HEK293T (cell line): ENCODE data around the gene GPR62.

Source experiments
- CTCF ChIA-PET: fragments of 350-600 bp; formaldehyde crosslinking; extraction: SDS; loops from one replicate; lab custom pipeline; 2021; ENCODE audit warnings: antibody characterized with exemption, inconsistent platforms; lab: Yijun Ruan, JAX
- POLR2A ChIA-PET: fragments of 350-600 bp; formaldehyde crosslinking; extraction: SDS; loops from one replicate; lab custom pipeline; 2020; ENCODE audit warnings: antibody characterized with exemption, inconsistent platforms; lab: Yijun Ruan, JAX
- DNase-seq: peaks from one replicate; pipeline ENCODE4 v3.0.0; 2012; ENCODE audit warnings: mixed read lengths; ENCODE audit errors: extremely low spot score
- ARNT ChIP-seq: fragments of 450-650 bp; IDR thresholded peaks from 2 replicates; pipeline ENCODE4 v1.6.1; 2017; ENCODE audit warnings: mild to moderate bottlenecking
- BHLHE40 ChIP-seq: fragments of 450-650 bp; IDR thresholded peaks from 2 replicates; pipeline ENCODE4 v1.6.1; 2016; ENCODE audit warnings: mild to moderate bottlenecking, moderate library complexity, borderline replicate concordance
- CTBP1 ChIP-seq: fragments of 450-650 bp; IDR thresholded peaks from 2 replicates; pipeline ENCODE4 v1.6.1; 2016; ENCODE audit warnings: borderline replicate concordance
- ELF4 ChIP-seq: fragments of 450-650 bp; IDR thresholded peaks from 2 replicates; pipeline ENCODE4 v1.6.1; 2017; ENCODE audit warnings: antibody characterized with exemption
- FOXA1 ChIP-seq: fragments of 450-650 bp; IDR thresholded peaks from 2 replicates; pipeline ENCODE4 v1.6.1; 2016; ENCODE audit warnings: mild to moderate bottlenecking
- FOXK2 ChIP-seq: fragments of 450-650 bp; IDR thresholded peaks from 2 replicates; pipeline ENCODE4 v1.6.1; 2016; ENCODE audit warnings: mild to moderate bottlenecking
- FOXM1 ChIP-seq: fragments of 450-650 bp; IDR thresholded peaks from 2 replicates; pipeline ENCODE4 v1.6.1; 2017; ENCODE audit warnings: mild to moderate bottlenecking, borderline replicate concordance
- HDGF ChIP-seq: fragments of 450-650 bp; IDR thresholded peaks from 2 replicates; pipeline ENCODE4 v1.6.1; 2017; ENCODE audit warnings: antibody characterized with exemption, borderline replicate concordance
- L3MBTL2 ChIP-seq: fragments of 450-650 bp; conservative IDR thresholded peaks from 2 replicates; pipeline ENCODE4 v1.6.1; 2016; ENCODE audit warnings: mild to moderate bottlenecking
- LEF1 ChIP-seq: fragments of 450-650 bp; IDR thresholded peaks from 2 replicates; pipeline ENCODE4 v1.6.1; 2017; ENCODE audit warnings: mild to moderate bottlenecking, borderline replicate concordance
- NFRKB ChIP-seq: fragments of 450-650 bp; IDR thresholded peaks from 2 replicates; pipeline ENCODE4 v1.6.1; 2016; ENCODE audit warnings: mild to moderate bottlenecking, moderate library complexity
- SP1 ChIP-seq: fragments of 450-650 bp; IDR thresholded peaks from 2 replicates; pipeline ENCODE4 v1.6.1; 2017
- SUZ12 ChIP-seq: fragments of 450-650 bp; IDR thresholded peaks from 2 replicates; pipeline ENCODE4 v1.6.1; 2016; ENCODE audit warnings: mild to moderate bottlenecking
- TARDBP ChIP-seq: fragments of 450-650 bp; IDR thresholded peaks from 2 replicates; pipeline ENCODE4 v1.6.1; 2016
- ZNF384 ChIP-seq: fragments of 450-650 bp; IDR thresholded peaks from 2 replicates; pipeline ENCODE4 v1.6.1; 2016
- TF ChIP-seq, protein P1 (sequence below): fragments of 450-650 bp; IDR thresholded peaks from 2 replicates; pipeline ENCODE4 v1.6.1; 2016

Gene GPR62

DNA sequence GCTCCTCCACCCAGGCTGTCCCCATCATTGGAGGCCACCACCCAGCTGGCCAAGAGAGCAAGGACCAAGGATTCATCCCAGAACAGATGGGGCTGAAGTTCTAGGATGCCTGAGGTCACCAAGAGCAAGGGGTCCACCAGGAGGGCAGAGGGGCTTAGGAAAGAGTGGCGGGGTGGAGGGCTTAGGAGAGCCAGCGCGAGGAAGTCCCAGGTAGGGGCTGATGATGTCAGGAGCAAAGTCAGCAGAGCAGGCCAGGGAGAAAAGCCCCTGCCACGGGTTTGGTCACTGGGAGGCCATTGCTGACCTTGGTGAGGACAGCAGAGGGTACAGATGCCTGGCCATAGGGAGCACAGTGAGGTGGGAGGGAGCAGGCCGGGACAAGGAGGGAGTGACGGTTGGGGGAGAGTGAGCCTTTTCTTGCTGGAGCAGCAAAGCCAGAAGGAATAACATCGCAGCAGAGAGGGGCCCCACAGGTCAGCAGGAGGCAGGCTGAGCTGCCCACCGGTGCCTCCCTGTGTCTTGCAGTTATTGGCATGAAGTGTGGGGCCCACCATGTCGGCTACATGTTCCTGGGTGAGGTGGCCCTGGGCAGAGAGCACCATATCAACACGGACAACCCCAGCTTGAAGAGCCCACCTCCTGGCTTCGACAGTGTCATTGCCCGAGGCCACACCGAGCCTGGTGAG lies 7.8 kb upstream of the GPR62 start:
- POLR2A ChIA-PET = interaction anchor here (0.8 to 1.0 kb wide), 2 partner anchors 16 to 26 kb away, joined by 3 read pairs; partner anchors contain the start of gene ABHD14B
- CTCF ChIA-PET = no interaction called here

DNA sequence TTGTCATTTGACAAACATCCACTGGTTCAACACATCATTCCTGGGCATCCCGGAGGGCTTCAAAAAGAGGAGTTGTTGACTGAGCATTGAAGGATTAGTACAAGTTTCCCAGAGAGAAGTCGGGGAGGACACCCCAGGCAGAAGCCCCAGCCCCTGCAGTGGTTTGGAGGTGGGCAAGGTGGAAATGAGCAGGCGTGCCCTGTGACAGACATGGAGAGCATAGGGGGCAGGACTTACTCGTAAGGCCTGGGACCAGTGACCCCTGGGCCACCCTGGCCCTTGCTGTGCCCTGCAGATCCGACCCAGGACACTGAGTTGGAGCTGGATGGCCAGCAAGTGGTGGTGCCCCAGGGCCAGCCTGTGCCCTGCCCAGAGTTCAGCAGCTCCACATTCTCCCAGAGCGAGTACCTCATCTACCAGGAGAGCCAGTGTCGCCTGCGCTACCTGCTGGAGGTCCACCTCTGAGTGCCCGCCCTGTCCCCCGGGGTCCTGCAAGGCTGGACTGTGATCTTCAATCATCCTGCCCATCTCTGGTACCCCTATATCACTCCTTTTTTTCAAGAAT lies 7.1 kb upstream of the GPR62 start:
- no peak for DNase-seq
- TF ChIP-seq FOXM1 = no peak
- CTCF ChIA-PET = no interaction called here
- POLR2A ChIA-PET = interaction anchor here (0.8 to 1.0 kb wide), 2 partner anchors 15 to 26 kb away, joined by 3 read pairs; partner anchors contain the start of gene ABHD14B

More for the DNA sequence above, 7.8 kb upstream of the GPR62 start:
- TF ChIP-seq TARDBP (no peak), NFRKB (no peak), ELF4 (no peak), FOXM1 (no peak), CTBP1 (no peak), ARNT (no peak), HDGF (no peak), LEF1 (no peak), L3MBTL2 (no peak), FOXA1 (no peak), SUZ12 (no peak), BHLHE40 (no peak), FOXK2 (no peak), SP1 (no peak), ZNF384 (no peak)
- TF ChIP-seq, protein P1, sequence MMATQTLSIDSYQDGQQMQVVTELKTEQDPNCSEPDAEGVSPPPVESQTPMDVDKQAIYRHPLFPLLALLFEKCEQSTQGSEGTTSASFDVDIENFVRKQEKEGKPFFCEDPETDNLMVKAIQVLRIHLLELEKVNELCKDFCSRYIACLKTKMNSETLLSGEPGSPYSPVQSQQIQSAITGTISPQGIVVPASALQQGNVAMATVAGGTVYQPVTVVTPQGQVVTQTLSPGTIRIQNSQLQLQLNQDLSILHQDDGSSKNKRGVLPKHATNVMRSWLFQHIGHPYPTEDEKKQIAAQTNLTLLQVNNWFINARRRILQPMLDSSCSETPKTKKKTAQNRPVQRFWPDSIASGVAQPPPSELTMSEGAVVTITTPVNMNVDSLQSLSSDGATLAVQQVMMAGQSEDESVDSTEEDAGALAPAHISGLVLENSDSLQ = no peak
- no peak for DNase-seq

DNA sequence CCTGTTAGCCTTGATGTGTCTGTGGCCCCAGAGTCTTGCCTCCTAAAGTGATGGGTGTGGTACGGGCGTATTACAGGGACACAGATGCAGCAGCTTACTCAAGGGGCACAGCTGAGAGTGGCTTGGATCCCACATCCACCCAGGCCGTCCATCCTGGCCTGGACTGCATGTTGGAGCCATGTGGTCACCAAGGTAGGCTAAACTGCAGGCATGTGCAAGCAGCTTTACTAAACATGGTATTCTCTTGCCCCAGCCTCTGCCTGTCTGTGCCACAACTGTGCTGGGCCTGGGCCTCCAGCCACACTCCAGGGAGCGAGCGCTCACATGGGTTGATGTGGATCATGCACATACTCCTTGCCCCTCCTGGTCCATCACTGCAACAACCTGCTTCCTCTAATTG lies 6.1 kb upstream of the GPR62 start:
- DNase-seq = no peak
- TF ChIP-seq CTBP1 (no peak), ELF4 (no peak), BHLHE40 (no peak), ARNT (no peak), FOXM1 (no peak), LEF1 (no peak), FOXK2 (no peak), TARDBP (no peak), FOXA1 (no peak), SUZ12 (no peak), NFRKB (no peak), L3MBTL2 (no peak)
- TF ChIP-seq, protein P1 = no peak
- ChIA-PET CTCF (no interaction called here), POLR2A (no interaction called here)

DNA sequence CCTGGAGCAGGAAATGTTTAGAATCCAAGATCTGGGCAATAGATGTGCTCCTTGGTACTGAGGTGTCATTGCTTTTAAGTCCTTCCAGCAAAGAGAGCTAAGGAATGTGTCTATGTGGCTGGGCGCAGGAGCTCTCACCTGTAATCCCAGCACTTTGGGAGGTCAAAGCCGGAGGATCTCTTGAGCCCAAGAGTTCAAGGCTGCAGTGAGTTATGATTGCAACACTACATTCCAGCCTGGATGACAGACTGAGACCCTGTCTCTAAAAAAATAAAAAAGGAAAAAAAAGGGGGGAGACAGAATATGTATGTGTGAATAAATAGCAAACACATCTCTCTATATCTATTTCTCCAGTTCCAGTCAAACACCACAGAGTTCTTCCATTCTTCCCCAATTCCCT lies 4.3 kb upstream of the GPR62 start:
- no peak for DNase-seq
- POLR2A ChIA-PET = no interaction called here
- CTCF ChIA-PET = interaction anchor here (1.3 to 1.7 kb wide), 2 partner anchors 8 to 9 kb away, joined by 3 to 4 read pairs; partner anchors contain the start of gene RRP9
- TF ChIP-seq HDGF = no peak
- TF ChIP-seq CTBP1 = no peak
- TF ChIP-seq NFRKB = no peak
- TF ChIP-seq SUZ12 = no peak
- TF ChIP-seq BHLHE40 = no peak
- TF ChIP-seq, protein P1 = no peak
- TF ChIP-seq FOXA1 = no peak

DNA sequence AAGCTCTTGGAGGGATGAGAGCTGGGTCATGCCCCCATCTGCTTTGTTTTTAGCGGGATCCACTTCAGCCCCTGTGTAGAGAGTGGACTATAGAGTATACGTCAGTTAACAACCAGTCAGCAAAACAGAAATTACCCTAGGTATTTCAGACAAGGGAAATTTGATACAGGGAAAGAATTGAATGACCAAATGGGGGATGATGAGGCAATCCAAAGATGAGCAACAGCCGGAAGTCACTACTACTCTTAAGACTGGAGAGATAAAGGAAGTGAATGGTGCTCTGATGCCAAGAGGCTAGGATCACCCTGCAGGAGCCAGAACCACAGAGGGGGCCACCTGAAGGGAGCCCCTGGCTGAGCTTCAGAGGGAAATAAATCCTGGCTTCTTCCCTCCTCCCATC lies 1.7 kb upstream of the GPR62 start:
- DNase-seq = no peak
- ChIA-PET POLR2A (interaction anchor here (1.1 to 1.4 kb wide), 3 partner anchors 10 to 21 kb away, joined by 3 to 4 read pairs (median 3); partner anchors contain the start of genes ABHD14A and ABHD14B), CTCF (interaction anchor here (0.6 to 1.9 kb wide), 4 partner anchors 11 to 106 kb away, joined by 3 to 17 read pairs (median 7); partner anchors contain the start of gene RRP9)
- TF ChIP-seq HDGF = no peak
- no peak for TF ChIP-seq FOXK2
- no peak for TF ChIP-seq FOXA1
- TF ChIP-seq BHLHE40 = no peak
- no peak for TF ChIP-seq LEF1
- no peak for TF ChIP-seq NFRKB
- TF ChIP-seq, protein P1 = no peak
- no peak for TF ChIP-seq ARNT
- no peak for TF ChIP-seq ZNF384
- TF ChIP-seq CTBP1 = no peak
- TF ChIP-seq TARDBP = no peak
- TF ChIP-seq FOXM1 = no peak
- no peak for TF ChIP-seq L3MBTL2
